Cardiac muscle cell (in vitro differentiated cells and primary cell): ENCODE results near the gene ZNF135. TPM values are rescaled to one million over a fixed set of nuclear protein-coding genes. Genes with fewer than 3 reads are reported as not detected.

Experiments
- DNase-seq, 2 donors: peaks; one replicate each; pipeline versions ENCODE4 v3.0.0 to v3.0.0-alpha.2; 2010 to 2017; ENCODE audit warnings: low read depth in 1 of 2, low spot score in 1 of 2
- H3K27ac ChIP-seq: fragments of 200-600 bp; sonication (generic); 2 replicates; pipeline ENCODE4 v1.5.1; 2016
- H3K27me3 ChIP-seq: fragments of 200-600 bp; sonication (generic); 2 replicates; pipeline ENCODE4 v1.6.0; 2016; ENCODE audit warnings: control low read depth
- H3K36me3 ChIP-seq: fragments of 200-600 bp; sonication (generic); 2 replicates; pipeline ENCODE4 v1.5.1; 2016; ENCODE audit warnings: control low read depth
- H3K4me1 ChIP-seq: fragments of 200-600 bp; sonication (generic); 2 replicates; pipeline ENCODE4 v1.8.1; 2017; ENCODE audit warnings: low read depth, mild to moderate bottlenecking, mixed run types
- H3K4me3 ChIP-seq: fragments of 200-600 bp; sonication (generic); 2 replicates; pipeline ENCODE4 v1.5.1; 2016; ENCODE audit warnings: mild to moderate bottlenecking
- H3K9me3 ChIP-seq: fragments of 200-600 bp; sonication (generic); 2 replicates; pipeline ENCODE4 v1.5.1; 2017; ENCODE audit warnings: low read depth, mild to moderate bottlenecking, control low read depth
- CTCF ChIP-seq: IDR thresholded peaks from 2 replicates; pipeline ENCODE4 v1.5.1; 2012; ENCODE audit warnings: low read depth, mild to moderate bottlenecking, low read length
- polyA plus RNA-seq: library from polyadenylated mRNA; unstranded; fragments of >200 nt; fragmentation: Nextera tagmentation; extraction: Ambion mirVana; gene quantifications from 2 replicates; pipeline ENCODE4 v1.2.1, GENCODE V29; 2016
- total RNA-seq: library from RNA; depleted of rRNA; stranded (reverse); fragments of >200 nt; gene quantifications from 2 replicates; pipeline ENCODE4 v1.2.3, GENCODE V29; 2016

ZNF135 gene
- total and polyA plus RNA-seq, 2 experiments from 2014 or later: 11.2 to 14.0 TPM

GRCh38 chr19:58047672-58048071, 11.4 kb upstream of the ZNF135 start:
- H3K27ac ChIP-seq: no peak overlapping the region
- no peaks in the 10 kb centered on the region for H3K36me3 ChIP-seq
- no peak for TF ChIP-seq CTCF
- H3K4me3 ChIP-seq: no peak overlapping the region
- H3K9me3 ChIP-seq: no peaks in the 10 kb centered on the region
- no peak for DNase-seq
- H3K4me1 ChIP-seq: no peaks in the 10 kb centered on the region
- no peaks in the 10 kb centered on the region for H3K27me3 ChIP-seq

GRCh38 chr19:58052256-58052655, 6.8 kb upstream of the ZNF135 start:
- DNase-seq: no peak
- H3K4me3 ChIP-seq: no peak overlapping the region
- H3K36me3 ChIP-seq: no peaks in the 10 kb centered on the region
- H3K4me1 ChIP-seq: no peaks in the 10 kb centered on the region
- H3K27me3 ChIP-seq: no peaks in the 10 kb centered on the region
- TF ChIP-seq CTCF: no peak
- H3K9me3 ChIP-seq: no peaks in the 10 kb centered on the region
- H3K27ac ChIP-seq: no peak overlapping the region

GRCh38 chr19:58053480-58054156, 5.5 kb upstream of the ZNF135 start:
- Histone ChIP-seq H3K27ac (no peak overlapping the region), H3K27me3 (no peaks in the 10 kb centered on the region)
- no peak for DNase-seq

GRCh38 chr19:58054901-58055874, 3.9 kb upstream of the ZNF135 start:
- no peaks in the 10 kb centered on the region for H3K36me3 ChIP-seq
- peak; percentile 34 to 38 for DNase-seq
- peaks cover 5% of the 10 kb centered on the region for H3K4me1 ChIP-seq
- H3K4me3 ChIP-seq: no peak overlapping the region
- no peaks in the 10 kb centered on the region for H3K9me3 ChIP-seq
- no peak overlapping the region for H3K27ac ChIP-seq
- no peak for TF ChIP-seq CTCF
- no peaks in the 10 kb centered on the region for H3K27me3 ChIP-seq

More at GRCh38 chr19:58053480-58054156, 5.5 kb upstream of the ZNF135 start:
- Histone ChIP-seq H3K4me3 (no peak overlapping the region), H3K4me1 (peaks cover 3% of the 10 kb centered on the region), H3K36me3 (no peaks in the 10 kb centered on the region), H3K9me3 (no peaks in the 10 kb centered on the region)
- no peak for TF ChIP-seq CTCF

GRCh38 chr19:58056261-58056660, 2.8 kb upstream of the ZNF135 start:
- no peak overlapping the region for H3K27ac ChIP-seq
- no peak for TF ChIP-seq CTCF
- H3K4me3 ChIP-seq: no peak overlapping the region
- H3K27me3 ChIP-seq: no peaks in the 10 kb centered on the region
- H3K9me3 ChIP-seq: no peaks in the 10 kb centered on the region
- no peak for DNase-seq
- H3K4me1 ChIP-seq: peaks cover 5% of the 10 kb centered on the region
- no peaks in the 10 kb centered on the region for H3K36me3 ChIP-seq
